Mammary microvascular endothelial cell (primary cell): Measurements from ENCODE around the gene C2CD3. TPM values are rescaled to one million over a fixed set of nuclear protein-coding genes. Genes with fewer than 3 reads are reported as not detected.

Source experiments
- total RNA-seq: library from RNA; depleted of rRNA; stranded (reverse); fragments of >200 nt; gene quantifications from 2 replicates; pipeline ENCODE4 v1.2.3, GENCODE V29; 2015

C2CD3 gene
- 14.2 and 14.7 TPM in 2 replicates for total RNA-seq

GRCh38 chr11:74170694-74171629 is at the start of gene C2CD3, which contains the start of gene PPME1:
Gene C2CD3, minus strand, starts transcription at chr11:74171002. Its CDS starts 210 bp downstream, at chr11:74170792.
Gene PPME1, plus strand, starts transcription at chr11:74171289. Its CDS starts 133 bp downstream, at chr11:74171422.

GRCh38 chr11:74008373-74009229 is 162.2 kb downstream of the C2CD3 start, which contains the start of gene UCP3:
Gene UCP3, minus strand, starts transcription at chr11:74009085. Its CDS starts 2,043 bp downstream, at chr11:74007042.

GRCh38 chr11:73982595-73982989 is 188.2 kb downstream of the C2CD3 start, which contains the start of gene UCP2:
Gene UCP2, minus strand, starts transcription at chr11:73982843. Its CDS starts 4,465 bp downstream, at chr11:73978378.

Other genes starting within 250 kb of the C2CD3 start
- gene DNAJB13, start 220.0 kb downstream of the C2CD3 start, total RNA-seq = 0.15 TPM in 1 of 2 replicates, not detected in the other
- gene UCP2, start 188.2 kb downstream of the C2CD3 start, total RNA-seq = 4.1 and 11.4 TPM in 2 replicates
- 0.07 and 0.54 TPM in 2 replicates for gene UCP3, start 161.9 kb downstream of the C2CD3 start, total RNA-seq
- gene PPME1, start 287 bp upstream of the C2CD3 start, total RNA-seq = 20.5 and 30.0 TPM in 2 replicates
- gene P4HA3, start 140.6 kb upstream of the C2CD3 start, total RNA-seq = 5.7 and 7.3 TPM in 2 replicates
- gene PGM2L1, start 227.4 kb upstream of the C2CD3 start, total RNA-seq = 7.3 and 7.5 TPM in 2 replicates